SU-DHL-6 (cell line): ENCODE data around the gene ST8SIA4.
A peak's percentile ranks its signal among the peaks of the same experiment; 100 is the strongest.

ENCODE experiments used
- H2AFZ ChIP-seq: fragments of 200-600 bp; sonication (generic); 2 replicates; pipeline ENCODE4 v1.6.1; 2014; ENCODE audit warnings: low read depth, mild to moderate bottlenecking, moderate library complexity, mixed read lengths, antibody characterized with exemption, low read length; ENCODE audit not compliant: severe bottlenecking
- H3F3A ChIP-seq: fragments of 200-600 bp; shearing (Covaris generic); 2 replicates; pipeline ENCODE4 v1.6.0; 2016; ENCODE audit warnings: antibody characterized with exemption, mild to moderate bottlenecking; ENCODE audit not compliant: insufficient read depth
- H3K27ac ChIP-seq: fragments of 200-600 bp; sonication (generic); 2 replicates; pipeline ENCODE4 v1.5.1; 2016; ENCODE audit warnings: low read depth, mild to moderate bottlenecking, low read length, moderate library complexity, mixed read lengths
- H3K27me3 ChIP-seq: fragments of 200-600 bp; sonication (generic), shearing (Covaris generic); 2 replicates; pipeline ENCODE4 v1.6.0; 2014; ENCODE audit warnings: mild to moderate bottlenecking, low read length
- H3K36me3 ChIP-seq: fragments of 200-600 bp; sonication (generic); 2 replicates; pipeline ENCODE4 v1.6.1; 2014; ENCODE audit warnings: mild to moderate bottlenecking, low read length, mixed read lengths
- H3K4me2 ChIP-seq: fragments of 300-600, 200-600 bp; shearing (Covaris generic), sonication (generic); 2 replicates; pipeline ENCODE4 v1.6.0; 2014; ENCODE audit warnings: low read length, low read depth, mild to moderate bottlenecking; ENCODE audit not compliant: poor library complexity, severe bottlenecking
- H3K4me3 ChIP-seq: fragments of 200-600 bp; sonication (generic); 2 replicates; pipeline ENCODE4 v1.5.1; 2014; ENCODE audit warnings: antibody characterized with exemption, low read length, mild to moderate bottlenecking, mixed read lengths; ENCODE audit not compliant: insufficient read depth, poor library complexity, severe bottlenecking
- H3K79me2 ChIP-seq: fragments of 200-600 bp; sonication (generic); 2 replicates; pipeline ENCODE4 v1.6.1; 2014; ENCODE audit warnings: mild to moderate bottlenecking, low read length, moderate library complexity; ENCODE audit not compliant: insufficient read depth
- H3K9ac ChIP-seq: fragments of 200-600 bp; sonication (generic); 2 replicates; pipeline ENCODE4 v1.7.0; 2014; ENCODE audit warnings: mild to moderate bottlenecking, low read length
- H3K9me2 ChIP-seq: fragments of 200-600 bp; sonication (generic); replicated peaks from 2 replicates; pipeline ENCODE4 v1.6.1; 2014; ENCODE audit warnings: low read length; ENCODE audit not compliant: insufficient read depth
- H3K9me3 ChIP-seq: fragments of 200-600 bp; sonication (generic); 2 replicates; pipeline ENCODE4 v1.6.1; 2014; ENCODE audit warnings: low read length, mixed read lengths; ENCODE audit not compliant: insufficient read depth
- H4K20me1 ChIP-seq: fragments of 200-600 bp; sonication (generic); 2 replicates; pipeline ENCODE4 v1.6.1; 2014; ENCODE audit warnings: low read depth, mild to moderate bottlenecking, antibody characterized with exemption, low read length, moderate library complexity, mixed read lengths
- CTCF ChIP-seq: fragments of 200-600 bp; sonication (generic); IDR thresholded peaks from one replicate; pipeline ENCODE4 v1.5.1; 2017; ENCODE audit warnings: antibody characterized with exemption, mild to moderate bottlenecking, low read length, moderate library complexity; ENCODE audit not compliant: insufficient read depth, poor library complexity, severe bottlenecking
- EZH2phosphoT487 ChIP-seq: fragments of 200-600 bp; sonication (generic), shearing (Covaris generic); conservative IDR thresholded peaks from 2 replicates; pipeline ENCODE4 v1.6.1; 2018; ENCODE audit warnings: mild to moderate bottlenecking, antibody characterized with exemption, low read length, moderate library complexity, mixed read lengths

ST8SIA4 gene

GRCh38 chr5:100855937-100856430 lies 47.1 kb downstream of the ST8SIA4 start:
- H3K79me2 ChIP-seq: peaks cover 37% of the 10 kb centered on the region
- TF ChIP-seq EZH2phosphoT487: no peak
- TF ChIP-seq CTCF: no peak
- no peaks in the 10 kb centered on the region for H3K9me3 ChIP-seq
- peak overlapping the region; percentile 94 for H3K4me2 ChIP-seq
- H4K20me1 ChIP-seq: no peaks in the 10 kb centered on the region
- no peaks in the 10 kb centered on the region for H3K27me3 ChIP-seq
- peak overlapping the region; percentile 54 for H3K9ac ChIP-seq
- H3K36me3 ChIP-seq: peaks cover 11% of the 10 kb centered on the region; the same call in 1 of the 2 replicates
- H3K27ac ChIP-seq: peak overlapping the region; percentile 97
- peak overlapping the region; percentile 51 for H3K4me3 ChIP-seq
- no peak overlapping the region for H2AFZ ChIP-seq
- H3F3A ChIP-seq: peaks cover 82% of the 10 kb centered on the region
- no peaks in the 10 kb centered on the region for H3K9me2 ChIP-seq

GRCh38 chr5:100855295-100855694 lies 47.8 kb downstream of the ST8SIA4 start:
- no peaks in the 10 kb centered on the region for H3K9me3 ChIP-seq
- H3K36me3 ChIP-seq: peaks cover 5% of the 10 kb centered on the region; the same call in 1 of the 2 replicates
- peak overlapping the region; percentile 97 for H3K27ac ChIP-seq
- H3K79me2 ChIP-seq: peaks cover 42% of the 10 kb centered on the region
- H3K27me3 ChIP-seq: no peaks in the 10 kb centered on the region
- no peaks in the 10 kb centered on the region for H4K20me1 ChIP-seq
- TF ChIP-seq EZH2phosphoT487: no peak
- no peak for TF ChIP-seq CTCF
- peaks cover 77% of the 10 kb centered on the region for H3F3A ChIP-seq
- peak overlapping the region; percentile 94 for H3K4me2 ChIP-seq
- H3K4me3 ChIP-seq: peak overlapping the region; percentile 8
- H3K9me2 ChIP-seq: no peaks in the 10 kb centered on the region
- H2AFZ ChIP-seq: no peak overlapping the region
- peak overlapping the region; percentile 54 for H3K9ac ChIP-seq

GRCh38 chr5:100854591-100854990 lies 48.5 kb downstream of the ST8SIA4 start:
- H3K4me3 ChIP-seq: peak overlapping the region; percentile 8

More at GRCh38 chr5:100854591-100854990, 48.5 kb downstream of the ST8SIA4 start:
- H3K27me3 ChIP-seq: no peaks in the 10 kb centered on the region
- H3K36me3 ChIP-seq: peaks cover 4% of the 10 kb centered on the region; the same call in 1 of the 2 replicates
- H3K9ac ChIP-seq: peak overlapping the region; percentile 54
- H3K9me3 ChIP-seq: no peaks in the 10 kb centered on the region
- H3K27ac ChIP-seq: peak overlapping the region; percentile 97
- no peak for TF ChIP-seq EZH2phosphoT487
- TF ChIP-seq CTCF: no peak
- no peak overlapping the region for H2AFZ ChIP-seq
- H4K20me1 ChIP-seq: no peaks in the 10 kb centered on the region
- H3K79me2 ChIP-seq: peaks cover 43% of the 10 kb centered on the region
- H3K9me2 ChIP-seq: no peaks in the 10 kb centered on the region
- H3K4me2 ChIP-seq: peak overlapping the region; percentile 94
- peaks cover 70% of the 10 kb centered on the region for H3F3A ChIP-seq
